Endothelial cell of umbilical vein (primary cell): ENCODE data around the gene ENTPD1. TPM values are rescaled to one million over a fixed set of nuclear protein-coding genes. Genes with fewer than 3 reads are reported as not detected.

Experiments used
- BruUV-seq: library from RNA; stranded (reverse); fragments of 400-500 nt; replicated peaks from 2 replicates; lab custom pipeline; 2021; lab: Mats Ljungman, UMichigan
- CTCF ChIA-PET: fragments of 300-600, 350-600 bp; sonication (Branson Sonifier 250); formaldehyde crosslinking; loops from one replicate; lab custom pipeline; 2021; ENCODE audit warnings: antibody characterized with exemption, inconsistent platforms; lab: Charles Lee
- POLR2A ChIA-PET: fragments of 300-600, 350-600 bp; sonication (Branson Sonifier 250); formaldehyde crosslinking; loops from one replicate; lab custom pipeline; 2021; ENCODE audit warnings: antibody characterized with exemption, inconsistent platforms; lab: Charles Lee
- DNase-seq: peaks from one replicate; pipeline ENCODE4 v3.0.0-alpha.2; 2011; ENCODE audit warnings: low read depth, low spot score
- FAIRE-seq: peaks from 2 replicates; lab custom pipeline; 2011; peaks lifted over from hg19 to GRCh38; lab: Jason Lieb, UNC
- H2AFZ ChIP-seq: 2 replicates; pipeline ENCODE4 v1.6.0; 2012; ENCODE audit warnings: low read depth, low read length, control low read depth, inconsistent platforms
- H3K27ac ChIP-seq: 2 replicates; pipeline ENCODE4 v1.5.1; 2011; ENCODE audit warnings: low read depth, mild to moderate bottlenecking, control low read depth, low read length, moderate library complexity; ENCODE audit not compliant: insufficient read depth
- H3K27me3 ChIP-seq, 2 experiments: 2 replicates each; pipeline versions ENCODE4 v1.6.0 to v1.6.1; 2011; ENCODE audit warnings: low read length in 2 of 2, mixed read lengths in 1 of 2; ENCODE audit not compliant: control insufficient read depth in 2 of 2, insufficient read depth in 2 of 2
- H3K36me3 ChIP-seq, 2 experiments: 2 replicates in 1 of 2; 3 replicates in 1 of 2; pipeline ENCODE4 v1.5.1; 2011; ENCODE audit warnings: low read length in 2 of 2, mild to moderate bottlenecking in 1 of 2, moderate library complexity in 1 of 2; ENCODE audit not compliant: control insufficient read depth in 2 of 2, insufficient read depth in 2 of 2; ENCODE audit errors: extremely low read depth in 1 of 2
- H3K4me1 ChIP-seq: 3 replicates; pipeline ENCODE4 v1.5.1; 2011; ENCODE audit warnings: mild to moderate bottlenecking, low read length; ENCODE audit not compliant: control insufficient read depth, insufficient read depth; ENCODE audit errors: extremely low read depth
- H3K4me2 ChIP-seq: 2 replicates; pipeline ENCODE4 v1.6.1; 2011; ENCODE audit warnings: low read length, control low read depth, mixed read lengths; ENCODE audit not compliant: insufficient read depth
- H3K4me3 ChIP-seq, 3 experiments: fragments of 200-600 bp in 1 of 3; sonication (generic), shearing (Covaris generic) in 1 of 3; replicated peaks in 1 of 3; 2 replicates each; pipeline ENCODE4 v1.5.1; 2011 to 2016; ENCODE audit warnings: control low read depth in 3 of 3, low read length in 3 of 3, mild to moderate bottlenecking in 2 of 3, inconsistent platforms in 1 of 3, low read depth in 1 of 3, moderate library complexity in 1 of 3; ENCODE audit not compliant: insufficient read depth in 1 of 3
- H3K79me2 ChIP-seq: 2 replicates; pipeline ENCODE4 v1.6.0; 2012; ENCODE audit warnings: low read length, inconsistent platforms; ENCODE audit not compliant: control insufficient read depth, insufficient read depth
- H3K9ac ChIP-seq: replicated peaks from 2 replicates; pipeline ENCODE3; 2011; ENCODE audit warnings: low read length, control low read depth; ENCODE audit not compliant: insufficient read depth; ENCODE audit errors: extremely low read depth
- H3K9me1 ChIP-seq: replicated peaks from 3 replicates; pipeline ENCODE4 v1.6.0; 2011; ENCODE audit warnings: mild to moderate bottlenecking, low read length; ENCODE audit not compliant: control insufficient read depth, insufficient read depth; ENCODE audit errors: extremely low read depth
- H3K9me3 ChIP-seq: replicated peaks from 2 replicates; pipeline ENCODE4 v1.5.1; 2012; ENCODE audit warnings: low read length, inconsistent platforms; ENCODE audit not compliant: control insufficient read depth, insufficient read depth
- H4K20me1 ChIP-seq: replicated peaks from 2 replicates; pipeline ENCODE3; 2011; ENCODE audit warnings: mild to moderate bottlenecking, low read length; ENCODE audit not compliant: control insufficient read depth, insufficient read depth; ENCODE audit errors: extremely low read depth
- EZH2 ChIP-seq: IDR thresholded peaks from 2 replicates; pipeline ENCODE4 v1.6.1; 2012; ENCODE audit warnings: borderline replicate concordance, low read depth, mild to moderate bottlenecking, moderate library complexity, low read length, inconsistent platforms; ENCODE audit not compliant: severe bottlenecking
- FOS ChIP-seq: IDR thresholded peaks from 2 replicates; pipeline ENCODE4 v1.6.1; 2011; ENCODE audit warnings: mild to moderate bottlenecking, low read length, moderate library complexity, borderline replicate concordance; ENCODE audit not compliant: insufficient read depth
- GATA2 ChIP-seq: IDR thresholded peaks from 2 replicates; pipeline ENCODE4 v1.7.0; 2011; ENCODE audit warnings: low read depth, mild to moderate bottlenecking, moderate library complexity, mixed read lengths, low read length; ENCODE audit not compliant: insufficient read length, insufficient read depth
- JUN ChIP-seq: IDR thresholded peaks from 2 replicates; pipeline ENCODE4 v1.6.1; 2011; ENCODE audit warnings: borderline replicate concordance, low read depth; ENCODE audit not compliant: insufficient read length, insufficient read depth
- MYC ChIP-seq: IDR thresholded peaks from one replicate; pipeline ENCODE4 v1.6.1; 2011; ENCODE audit warnings: mild to moderate bottlenecking, low read depth, low read length
- POLR2A ChIP-seq: IDR thresholded peaks from 2 replicates; pipeline ENCODE4 v1.6.1; 2012; ENCODE audit warnings: low read depth, mild to moderate bottlenecking, control low read depth, low read length
- POLR2AphosphoS5 ChIP-seq: IDR thresholded peaks from 2 replicates; pipeline ENCODE4 v1.6.1; 2012; ENCODE audit warnings: low read depth, mild to moderate bottlenecking, control low read depth, low read length, moderate library complexity; ENCODE audit not compliant: insufficient read depth
- dilution Hi-C: fragments of 300-500 bp; cut with MboI; formaldehyde crosslinking; loops from one replicate; pipeline ENCODE4 v1.15.0; 2019; ENCODE audit warnings: low sequenced_read_pairs; ENCODE audit not compliant: extremely low pct_ligation_motif_present
- intact Hi-C: fragments of 100-400 bp; cut with micrococcal nuclease; formaldehyde crosslinking; loops from one replicate; pipeline ENCODE4 v1.10.0; 2022
- polyA plus RNA-seq, 4 experiments: library from polyadenylated mRNA; depleted of rRNA in 3 of 4; stranded (reverse) in 3 of 4; unstranded in 1 of 4; fragments of >200 nt; gene quantifications; 2 replicates each; pipeline versions ENCODE4 v1.2.1 to v1.2.3, GENCODE V29; 2011 to 2012; ENCODE audit warnings: missing spikeins in 1 of 4
- total RNA-seq: library from RNA; stranded (reverse); gene quantifications from 2 replicates; pipeline ENCODE4 v1.2.3, GENCODE V29; 2021
- TF ChIP-seq, protein P1 (sequence below), 2 donors: IDR thresholded peaks; 1 replicate in 1 of 2; 2 replicates in 1 of 2; pipeline ENCODE4 v1.5.1; 2011; ENCODE audit warnings: low read length in 2 of 2, mild to moderate bottlenecking in 2 of 2, moderate library complexity in 2 of 2, control low read depth in 1 of 2, inconsistent platforms in 1 of 2, low read depth in 1 of 2; ENCODE audit not compliant: insufficient read depth in 1 of 2; ENCODE audit errors: extremely low read depth in 1 of 2
- TF ChIP-seq, protein P2 (sequence below): IDR thresholded peaks from 2 replicates; pipeline ENCODE4 v1.6.1; 2011; ENCODE audit not compliant: insufficient read depth, insufficient read length

Gene ENTPD1
- total and polyA plus RNA-seq, 2 donors (not counting 3 experiments of a cell fraction or from before 2014, with no cell fraction given) = 10.2 to 23.0 TPM

DNA sequence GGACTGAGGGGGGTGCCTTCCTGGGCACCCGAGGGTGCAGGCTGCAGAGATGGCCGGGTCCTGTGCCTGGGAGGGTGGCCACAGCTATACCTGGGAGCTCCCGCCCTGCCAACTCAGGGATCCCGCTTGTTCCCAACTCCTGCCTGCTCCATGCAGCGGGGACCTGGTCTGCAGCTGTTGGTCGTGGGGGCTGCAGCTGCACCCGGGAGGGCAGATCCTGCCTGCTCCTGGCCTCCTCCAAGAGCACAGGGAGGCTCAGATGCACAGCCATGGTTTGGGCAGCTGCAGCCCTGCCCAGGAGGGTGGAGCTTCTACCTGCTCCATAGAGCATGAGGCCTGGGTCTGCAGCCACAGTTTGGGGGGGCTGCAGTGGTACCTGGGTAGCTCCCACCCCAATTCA lies 49.0 kb upstream of the ENTPD1 start:
- intact Hi-C loops (no loop called here), dilution Hi-C loops (no loop called here)
- FAIRE-seq = no peak
- Histone ChIP-seq H3K4me2 (no peak overlapping the region), H3K36me3 (no peaks in the 10 kb centered on the region), H3K27me3 (no peaks in the 10 kb centered on the region), H3K4me1 (no peaks in the 10 kb centered on the region), H3K9me3 (no peaks in the 10 kb centered on the region), H2AFZ (no peak overlapping the region), H4K20me1 (no peaks in the 10 kb centered on the region), H3K9ac (no peak overlapping the region), H3K4me3 (no peak overlapping the region), H3K79me2 (no peaks in the 10 kb centered on the region), H3K9me1 (no peaks in the 10 kb centered on the region), H3K27ac (no peak overlapping the region)
- ChIA-PET CTCF (interaction anchor here (1.3 to 3.6 kb wide), 5 partner anchors 10 to 158 kb away, joined by 4 to 33 read pairs (median 5); partner anchors contain the start of gene TCTN3), POLR2A (no interaction called here)
- TF ChIP-seq GATA2 (no peak), POLR2A (no peak), POLR2AphosphoS5 (no peak)
- no peak for DNase-seq
- BruUV-seq = no TSS peak

DNA sequence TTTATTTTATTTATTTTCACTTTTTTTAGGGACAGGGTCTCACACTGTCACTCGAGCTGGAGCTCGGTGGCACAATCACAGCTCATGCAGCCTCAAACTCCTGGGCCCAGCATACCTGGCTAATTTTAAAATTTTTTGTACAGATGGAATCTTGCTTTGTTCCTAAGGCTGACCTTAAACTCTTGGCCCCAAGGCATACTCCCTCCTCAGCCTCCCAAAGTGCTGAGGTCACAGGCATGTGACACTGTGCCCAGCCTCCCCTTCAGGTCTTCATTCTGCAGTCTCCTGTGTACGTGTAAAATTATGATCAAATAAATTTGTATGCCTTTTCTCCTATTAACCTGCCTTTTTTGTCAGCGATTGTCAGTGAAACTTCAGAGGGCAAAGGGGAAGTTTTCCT lies 44.5 kb upstream of the ENTPD1 start:
- Histone ChIP-seq H3K79me2 (no peaks in the 10 kb centered on the region), H3K9me3 (no peaks in the 10 kb centered on the region), H3K4me2 (no peak overlapping the region), H3K4me3 (no peak overlapping the region), H3K27me3 (no peaks in the 10 kb centered on the region), H3K9ac (no peak overlapping the region), H3K9me1 (no peaks in the 10 kb centered on the region), H3K36me3 (no peaks in the 10 kb centered on the region), H3K27ac (no peak overlapping the region), H2AFZ (no peak overlapping the region), H3K4me1 (peaks cover 2% of the 10 kb centered on the region), H4K20me1 (no peaks in the 10 kb centered on the region)
- no peak for DNase-seq
- no TSS peak for BruUV-seq
- dilution Hi-C loops (no loop called here), intact Hi-C loops (no loop called here)
- TF ChIP-seq POLR2A (no peak), EZH2 (no peak), POLR2AphosphoS5 (no peak), FOS (no peak), JUN (no peak), MYC (no peak), GATA2 (no peak)
- TF ChIP-seq, protein P1, sequence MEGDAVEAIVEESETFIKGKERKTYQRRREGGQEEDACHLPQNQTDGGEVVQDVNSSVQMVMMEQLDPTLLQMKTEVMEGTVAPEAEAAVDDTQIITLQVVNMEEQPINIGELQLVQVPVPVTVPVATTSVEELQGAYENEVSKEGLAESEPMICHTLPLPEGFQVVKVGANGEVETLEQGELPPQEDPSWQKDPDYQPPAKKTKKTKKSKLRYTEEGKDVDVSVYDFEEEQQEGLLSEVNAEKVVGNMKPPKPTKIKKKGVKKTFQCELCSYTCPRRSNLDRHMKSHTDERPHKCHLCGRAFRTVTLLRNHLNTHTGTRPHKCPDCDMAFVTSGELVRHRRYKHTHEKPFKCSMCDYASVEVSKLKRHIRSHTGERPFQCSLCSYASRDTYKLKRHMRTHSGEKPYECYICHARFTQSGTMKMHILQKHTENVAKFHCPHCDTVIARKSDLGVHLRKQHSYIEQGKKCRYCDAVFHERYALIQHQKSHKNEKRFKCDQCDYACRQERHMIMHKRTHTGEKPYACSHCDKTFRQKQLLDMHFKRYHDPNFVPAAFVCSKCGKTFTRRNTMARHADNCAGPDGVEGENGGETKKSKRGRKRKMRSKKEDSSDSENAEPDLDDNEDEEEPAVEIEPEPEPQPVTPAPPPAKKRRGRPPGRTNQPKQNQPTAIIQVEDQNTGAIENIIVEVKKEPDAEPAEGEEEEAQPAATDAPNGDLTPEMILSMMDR (IDR thresholded peaks at IDR 0.05; ENCODE audit: extremely low read depth in 1 of 2, insufficient read depth in 1 of 2, low read depth in 1 of 2, low read length in 2 of 2) = no peak
- TF ChIP-seq, protein P2, sequence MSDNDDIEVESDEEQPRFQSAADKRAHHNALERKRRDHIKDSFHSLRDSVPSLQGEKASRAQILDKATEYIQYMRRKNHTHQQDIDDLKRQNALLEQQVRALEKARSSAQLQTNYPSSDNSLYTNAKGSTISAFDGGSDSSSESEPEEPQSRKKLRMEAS = no peak
- CTCF ChIA-PET = interaction anchor here (1.5 kb wide), 1 partner anchor 17 kb away, joined by 6 read pairs; the partner anchor contains the start of gene TCTN3
- POLR2A ChIA-PET = no interaction called here
- no peak for FAIRE-seq
